Measurements from ENCODE around the gene PEX16. TPM values are rescaled to one million over a fixed set of nuclear protein-coding genes. Genes with fewer than 3 reads are reported as not detected.

Gene PEX16
- total RNA-seq, 1 experiment from 2014 or later, result 34.5 TPM

DNA sequence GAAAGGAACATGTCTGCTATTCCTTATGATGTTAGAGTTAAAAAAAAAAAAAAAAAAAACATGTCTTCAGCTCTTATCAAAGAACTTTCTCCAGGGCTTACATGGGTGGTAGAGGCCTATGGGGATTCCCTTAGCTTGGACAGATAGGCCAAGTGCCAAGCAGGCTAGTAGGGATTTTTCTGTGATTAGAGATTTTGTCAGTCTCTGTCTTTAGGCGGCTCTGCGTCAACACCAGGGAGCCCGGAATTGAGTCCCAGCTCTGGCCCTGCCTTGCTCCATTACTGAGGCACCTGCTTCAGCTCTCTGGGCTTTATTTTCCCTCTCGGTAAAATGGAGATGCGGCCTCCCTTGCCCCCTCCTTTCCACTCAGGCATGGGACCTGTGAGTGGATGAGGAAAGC, 57.3 kb downstream of the PEX16 start:
- Mint-ChIP-seq H3K36me3 (ENCODE audit: insufficient read depth, unreplicated experiment) (peaks cover 8% of the 10 kb centered on the region), H3K4me1 (ENCODE audit: low read depth, unreplicated experiment) (no peaks in the 10 kb centered on the region), H3K27ac (ENCODE audit: unreplicated experiment) (no peak overlapping the region), H3K27me3 (ENCODE audit: unreplicated experiment) (no peaks in the 10 kb centered on the region), H3K4me3 (ENCODE audit: low read depth, unreplicated experiment) (no peak overlapping the region), H3K9me3 (ENCODE audit: low read depth, unreplicated experiment) (no peaks in the 10 kb centered on the region)
- CTCF ChIA-PET, result interaction anchor here (1.0 kb wide), 1 partner anchor 16 kb away, joined by 3 read pairs; no protein-coding TSS in a partner anchor
- no peak for DNase-seq
- BruUV-seq (replicated peaks), result no TSS peak
- TF ChIP-seq CTCF (IDR thresholded peaks at IDR 0.05; ENCODE audit: unreplicated experiment), result no peak
- intact Hi-C loops (cut with micrococcal nuclease; ENCODE audit: unreplicated experiment), result no loop called here

Other genes with a start within 250 kb of the PEX16 start
- 18.1 and 20.5 TPM in 2 replicates for gene SLC35C1, start 112.7 kb downstream of the PEX16 start, total RNA-seq (2022)
- 14.9 and 16.1 TPM in 2 replicates for gene CRY2, start 70.4 kb downstream of the PEX16 start, total RNA-seq (2022)
- 4.1 and 4.9 TPM in 2 replicates for gene MAPK8IP1, start 32.2 kb downstream of the PEX16 start, total RNA-seq (2022)
- 0.99 and 2.1 TPM in 2 replicates for gene FREY1, start 10.6 kb downstream of the PEX16 start, total RNA-seq (2022)
- gene LARGE2, start 4.8 kb upstream of the PEX16 start, total RNA-seq (2022), result 30.1 and 33.9 TPM in 2 replicates
- 18.8 and 20.5 TPM in 2 replicates for gene PHF21A, start 203.6 kb upstream of the PEX16 start, total RNA-seq (2022)

Data from Calu3 (cell line).